Left forelimb (tissue), 1 donor: ENCODE results near the gene PHACTR1.
"Not testable (repeated sequence)": the region's sequence is repeated elsewhere in the genome, so short reads cannot be mapped to it uniquely, and the experiment has no call there.

Experiments used
- DNase-seq: peaks from one replicate; pipeline ENCODE4 v3.0.0-alpha.2; 2018; ENCODE audit warnings: low spot score

Gene PHACTR1

GRCh38 chr6:12903246-12903645, 186.7 kb downstream of the PHACTR1 start:
- DNase-seq, result no peak

GRCh38 chr6:12909833-12910232, 193.3 kb downstream of the PHACTR1 start:
- no peak for DNase-seq

DNA sequence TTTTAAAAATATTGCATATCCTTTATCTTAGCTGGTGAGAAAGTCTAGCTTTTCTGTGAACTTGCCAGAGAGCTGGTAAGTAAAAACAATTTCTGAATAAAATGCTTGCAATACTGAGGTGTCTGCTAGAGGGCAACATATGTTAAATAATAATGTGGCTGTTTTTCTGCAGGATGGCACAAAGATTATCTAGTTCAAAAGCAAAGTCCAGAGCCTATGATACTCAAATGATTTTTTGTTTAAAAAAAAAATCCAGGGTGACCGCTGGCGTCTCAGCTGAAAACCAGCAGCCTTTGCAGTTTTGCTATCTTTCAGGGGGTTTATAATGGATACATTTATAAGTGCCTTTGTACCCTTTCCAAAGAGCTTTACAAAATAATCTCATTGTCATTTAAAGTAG, 194.9 kb downstream of the PHACTR1 start:
- DNase-seq, result no peak

DNA sequence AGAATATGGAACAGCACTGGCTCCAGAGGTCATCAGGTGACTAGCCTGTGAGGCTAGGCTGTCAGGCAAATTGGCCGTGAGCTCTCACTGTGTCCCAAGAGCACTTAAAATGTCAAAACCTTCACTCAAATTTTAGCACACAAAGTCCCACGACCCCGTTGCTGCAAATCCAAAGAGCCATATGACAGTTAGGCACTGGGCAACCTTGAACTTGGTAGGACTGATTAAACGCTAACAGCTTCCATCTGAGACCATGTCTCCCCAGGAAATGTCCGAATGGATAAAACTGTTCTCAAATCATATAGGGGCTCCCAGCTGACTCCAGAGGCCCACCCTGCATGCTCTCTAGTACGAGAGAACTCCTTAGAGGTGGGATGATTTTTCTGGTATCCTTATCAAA, 196.6 kb downstream of the PHACTR1 start:
- no peak for DNase-seq

GRCh38 chr6:12916006-12916405, 199.4 kb downstream of the PHACTR1 start:
- DNase-seq, result no peak

DNA sequence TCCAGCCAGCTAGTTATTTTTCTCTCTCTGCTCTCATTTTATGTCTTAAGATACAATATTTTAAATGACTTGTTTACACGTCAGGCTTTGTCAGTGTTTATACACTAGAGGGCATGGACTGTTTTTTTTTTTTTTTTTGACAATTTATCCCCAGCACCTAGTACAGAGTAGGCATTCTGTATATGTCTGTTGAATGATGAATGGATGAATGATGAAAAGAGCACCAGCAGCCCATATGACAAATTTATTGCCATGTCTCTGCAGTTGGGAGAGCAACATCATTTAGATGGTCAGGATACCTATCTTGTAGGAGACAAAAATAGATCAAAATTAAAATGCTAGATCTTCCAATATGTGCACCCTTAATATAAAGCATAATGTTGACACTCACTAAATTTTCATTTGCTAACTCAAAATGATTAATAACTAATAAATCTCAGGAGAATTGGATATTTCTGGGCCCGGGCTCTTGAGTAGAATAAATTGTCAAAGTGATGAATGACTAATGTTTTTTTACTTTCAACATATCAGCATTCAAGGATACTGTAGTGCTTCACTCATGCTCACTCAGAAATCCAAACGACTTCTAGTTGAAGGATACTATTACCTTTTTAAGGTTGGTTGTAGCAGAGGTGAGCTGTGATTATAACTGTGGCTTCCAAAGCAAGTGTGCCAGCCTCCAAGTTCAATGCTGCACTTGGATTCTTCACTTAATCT, 200.0 kb downstream of the PHACTR1 start:
- no peak for DNase-seq

DNA sequence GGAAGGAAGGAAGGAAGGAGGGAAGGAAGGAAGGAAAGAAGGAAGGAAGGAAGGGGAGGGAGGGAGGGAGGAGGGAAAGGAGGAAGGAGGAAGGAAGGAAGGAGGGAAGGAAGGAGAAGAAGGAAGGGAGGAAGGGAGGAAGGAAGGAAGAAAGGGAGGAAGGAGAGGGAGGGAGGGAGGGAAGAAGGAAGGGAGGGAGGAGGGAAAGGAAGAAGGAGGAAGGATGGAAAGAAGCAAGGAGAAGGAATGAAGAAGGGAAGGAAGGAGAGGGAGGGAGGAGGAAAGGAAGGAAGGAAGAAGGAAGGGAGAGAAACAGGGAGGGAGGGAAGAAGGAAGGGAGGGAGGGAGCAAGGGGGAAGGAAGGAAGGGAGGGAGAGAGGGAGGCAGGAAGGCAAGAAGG, 204.9 kb downstream of the PHACTR1 start:
- DNase-seq, result no peak

DNA sequence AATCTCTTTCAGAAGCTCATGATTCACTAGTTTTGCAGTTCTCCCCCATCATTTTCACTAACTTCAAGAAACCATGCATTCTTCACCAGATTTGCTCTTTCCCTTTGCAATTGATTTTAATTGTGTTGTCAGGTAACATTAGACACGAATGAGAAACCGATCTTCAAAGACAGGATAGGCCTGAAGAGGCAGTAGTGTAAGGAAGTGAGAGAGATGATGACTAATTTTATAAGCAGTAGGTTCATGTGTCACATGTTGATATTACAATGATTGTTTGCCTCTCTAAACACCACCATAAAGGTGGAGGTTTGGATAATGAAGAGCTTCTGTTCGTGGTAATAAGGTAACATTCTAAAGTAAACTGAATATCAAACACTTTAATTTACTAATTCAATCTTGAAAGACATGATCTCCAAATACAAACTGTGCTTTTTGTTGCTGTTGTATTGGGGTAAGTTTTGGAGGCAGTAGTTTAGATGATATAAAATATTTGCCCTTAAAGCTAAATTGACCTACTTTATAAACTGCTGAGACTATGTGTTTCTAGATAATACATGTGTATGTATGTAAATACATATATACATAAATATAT, 207.2 kb downstream of the PHACTR1 start:
- no peak for DNase-seq

- no peak for DNase-seq
Observed at GRCh38 chr6:12924911-12925310, 208.3 kb downstream of the PHACTR1 start.

DNA sequence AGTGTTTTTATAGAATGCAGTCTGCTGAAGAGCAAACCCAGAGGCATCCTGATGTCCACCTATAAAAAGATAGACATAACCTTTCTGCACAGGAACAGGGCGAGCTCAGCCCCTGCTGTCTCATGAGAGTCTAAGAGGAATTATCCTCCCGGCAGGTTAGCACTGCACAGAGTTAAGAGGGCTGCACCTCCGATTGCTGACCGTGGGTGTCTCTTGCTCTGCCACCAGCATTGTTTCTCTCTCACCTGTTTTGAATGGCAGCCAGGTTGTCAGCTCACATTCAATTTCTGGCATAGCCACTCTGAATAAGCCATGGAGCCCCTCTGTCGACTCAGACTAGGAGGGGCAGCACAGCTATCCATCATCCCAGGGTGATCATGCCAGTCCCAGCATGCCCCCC, 211.2 kb downstream of the PHACTR1 start:
- no peak for DNase-seq

DNA sequence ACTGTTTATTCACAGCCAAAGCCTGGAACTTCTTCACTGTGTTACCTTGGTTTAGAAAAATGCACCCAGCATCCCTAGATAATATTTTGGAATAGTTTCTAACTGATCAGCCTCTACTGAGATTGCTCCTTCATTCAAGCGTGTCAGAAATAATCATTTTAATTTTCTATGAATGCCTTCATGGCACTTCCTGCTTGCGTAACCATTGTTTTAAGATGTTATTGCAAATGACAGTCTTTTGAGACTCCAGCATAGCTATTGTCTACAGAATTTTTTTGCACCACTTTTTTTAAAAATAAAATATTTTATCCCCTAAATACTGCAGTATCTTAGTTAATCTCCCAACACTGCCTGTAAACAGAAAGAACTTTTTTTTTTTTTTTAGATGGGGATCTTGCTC, 213.1 kb downstream of the PHACTR1 start:
- DNase-seq, result no peak

DNA sequence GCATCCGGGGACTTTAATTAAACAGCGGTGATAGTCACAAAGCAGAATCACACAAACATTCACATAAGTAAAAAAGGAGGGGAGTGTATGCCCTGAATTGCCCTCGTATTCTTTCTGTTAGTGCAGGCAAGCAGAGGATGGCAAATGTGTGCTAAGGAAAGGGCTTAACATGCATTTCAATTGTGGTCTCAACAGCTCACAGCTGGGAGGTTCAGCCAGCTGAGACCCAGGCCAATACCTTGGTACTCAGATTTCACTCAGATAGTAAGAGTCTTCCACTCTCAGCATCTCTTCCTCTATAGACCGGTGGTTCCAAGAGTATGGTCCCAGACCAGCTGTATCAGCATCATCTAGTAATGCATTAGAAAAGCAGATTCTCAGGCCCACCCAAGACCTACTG, 215.1 kb downstream of the PHACTR1 start:
- DNase-seq, result no peak

DNA sequence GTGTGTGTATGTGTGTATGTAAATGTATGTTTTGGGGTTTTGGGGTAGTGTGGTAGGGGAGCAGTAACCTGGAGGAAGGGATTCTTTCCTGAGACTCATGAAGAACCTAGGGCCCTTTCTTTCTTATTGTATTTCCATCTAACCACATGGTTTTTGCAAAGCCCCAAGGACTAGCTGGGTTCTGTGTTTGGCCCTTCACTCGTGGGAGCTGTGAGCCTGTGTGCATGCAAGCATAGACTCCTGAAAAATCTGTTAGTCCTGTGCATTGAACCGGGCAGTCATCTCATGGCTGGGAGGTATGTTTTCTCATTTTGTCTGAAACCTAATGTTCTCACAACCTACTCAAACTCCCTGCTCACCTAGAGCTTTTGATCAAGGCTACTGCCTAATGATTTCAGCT, 219.1 kb downstream of the PHACTR1 start:
- no peak for DNase-seq

- DNase-seq, result no peak
Observed at GRCh38 chr6:12937971-12938370, 221.4 kb downstream of the PHACTR1 start.

- DNase-seq, result no peak
Observed at GRCh38 chr6:12939314-12939713, 222.7 kb downstream of the PHACTR1 start.

- DNase-seq, result no peak
Observed at GRCh38 chr6:12941422-12941821, 224.9 kb downstream of the PHACTR1 start.

DNA sequence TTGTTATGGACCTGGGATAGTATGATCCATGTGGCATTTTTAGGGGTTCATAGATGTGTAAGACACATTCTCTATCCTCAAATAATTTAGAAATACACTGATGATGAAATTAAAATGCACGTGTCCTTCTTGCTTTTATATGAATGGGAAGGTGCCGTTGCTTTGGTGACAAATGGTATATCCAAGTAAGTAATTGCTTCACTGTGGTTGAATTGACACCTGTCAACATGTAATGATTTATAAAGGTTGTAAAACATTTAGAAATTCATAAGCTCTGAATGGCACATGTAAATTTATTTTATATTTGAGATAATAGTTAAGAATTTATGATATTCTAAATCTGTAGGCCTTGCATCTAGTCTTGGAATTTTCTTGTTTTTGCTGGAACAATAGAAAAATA, 227.0 kb downstream of the PHACTR1 start:
- DNase-seq, result no peak

DNA sequence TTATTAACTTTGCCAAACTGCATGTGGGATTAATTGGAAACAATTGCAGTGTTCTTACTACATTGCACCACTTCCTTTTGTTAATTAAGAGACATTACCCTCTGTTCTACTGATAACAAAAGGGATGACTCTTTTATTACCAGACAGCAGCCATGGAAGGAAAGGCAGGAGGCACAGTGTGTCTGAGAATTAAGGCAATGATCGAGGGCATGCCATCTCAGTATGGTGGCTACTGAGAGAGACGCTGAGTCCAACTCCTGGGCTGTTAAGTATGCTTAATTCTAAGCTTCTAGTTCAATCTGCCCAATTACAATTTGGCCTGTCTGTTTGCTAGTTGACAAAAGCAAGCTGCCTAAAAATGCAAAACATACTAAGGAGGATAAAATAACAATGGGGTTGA, 227.4 kb downstream of the PHACTR1 start:
- no peak for DNase-seq

DNA sequence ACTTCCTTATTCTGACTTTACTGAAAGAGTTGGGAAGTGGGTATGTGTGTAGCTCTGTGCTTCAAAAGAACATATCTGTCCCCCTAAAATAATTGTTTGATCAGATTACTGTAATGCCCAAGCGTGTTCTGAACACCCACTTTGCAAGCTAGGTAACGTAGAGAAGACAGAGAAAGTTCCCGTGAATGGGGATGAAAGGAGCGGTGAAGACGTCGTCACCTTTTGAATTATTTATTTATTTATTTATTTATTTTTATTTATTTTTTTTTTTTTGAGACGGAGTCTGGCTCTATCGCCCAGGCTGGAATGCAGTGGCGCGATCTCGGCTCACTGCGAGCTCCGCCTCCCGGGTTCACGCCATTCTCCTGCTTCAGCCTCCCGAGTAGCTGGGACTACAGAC, 228.0 kb downstream of the PHACTR1 start:
- not testable (repeated sequence) for DNase-seq

- no peak for DNase-seq
Observed at GRCh38 chr6:12947151-12947871, 230.7 kb downstream of the PHACTR1 start.

DNA sequence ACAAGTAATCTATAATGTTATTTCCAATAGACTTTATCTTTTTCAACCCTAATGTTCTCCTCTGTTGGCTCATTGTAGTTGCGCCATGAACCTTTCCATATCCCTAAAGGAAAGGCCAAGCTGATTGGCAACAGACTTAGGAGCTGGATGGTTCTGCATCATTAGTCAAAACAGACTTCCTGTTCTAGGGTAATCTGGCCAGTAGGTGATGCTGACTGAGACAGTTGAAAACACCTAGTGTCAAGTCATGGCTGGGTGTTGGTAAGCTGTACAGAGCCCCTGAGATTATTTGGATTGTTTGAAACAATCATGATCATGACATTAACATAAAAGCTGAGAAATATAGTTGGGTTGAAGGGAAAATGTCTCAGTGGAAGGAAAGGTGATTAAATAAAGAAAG, 231.4 kb downstream of the PHACTR1 start:
- DNase-seq, result no peak

DNA sequence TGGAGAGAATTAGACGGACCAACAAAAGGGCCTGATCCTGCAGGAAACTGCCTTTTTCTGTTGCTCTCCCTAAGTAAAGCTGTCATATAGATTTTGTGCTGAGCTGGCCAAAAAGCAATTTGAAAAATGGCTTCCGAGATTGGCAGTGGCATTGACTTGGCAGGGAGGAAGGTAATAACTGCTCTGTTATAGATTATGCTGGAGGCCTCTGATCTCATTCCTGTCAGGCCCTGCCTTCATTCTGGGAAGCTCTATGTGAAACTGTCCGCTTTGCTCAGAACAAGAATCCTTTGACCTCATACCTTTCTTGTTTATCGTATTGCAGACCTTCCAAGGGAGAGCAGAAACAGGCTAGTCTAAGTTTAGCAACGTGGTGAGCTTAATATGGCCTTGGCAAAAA, 234.4 kb downstream of the PHACTR1 start:
- no peak for DNase-seq

DNA sequence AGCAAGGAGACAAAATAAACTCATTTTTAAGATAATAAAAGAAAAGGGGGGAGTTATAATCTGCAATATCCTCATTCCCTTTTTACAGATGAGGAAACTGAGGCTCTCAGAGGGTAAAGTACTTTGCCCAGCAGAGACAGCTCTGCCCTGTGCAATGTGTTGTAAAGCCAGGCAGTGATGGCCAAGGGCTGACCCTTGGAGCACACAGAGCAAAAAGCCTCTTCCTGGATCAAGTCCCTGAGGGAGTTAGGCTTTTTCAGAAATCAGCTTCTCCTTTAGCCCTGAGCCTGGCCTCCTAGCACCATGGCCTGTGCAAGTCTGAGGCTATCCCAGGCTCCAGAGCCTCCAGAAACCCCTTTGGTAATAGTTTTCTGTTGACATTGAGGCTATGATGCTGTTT, 234.8 kb downstream of the PHACTR1 start:
- no peak for DNase-seq
